WTC11 (cell line): ENCODE results near the gene NFIA.
"Not testable (repeated sequence)": the region's sequence is repeated elsewhere in the genome, so short reads cannot be mapped to it uniquely, and the experiment has no call there.

Experiments used
- SMAD4 ChIP-seq: sonication (generic); formaldehyde crosslinking; IDR thresholded peaks from 2 replicates; pipeline ENCODE4 v1.8.0; 2022; ENCODE audit warnings: mild to moderate bottlenecking, missing genetic modification reagents
- TEAD4 ChIP-seq: sonication (generic); formaldehyde crosslinking; IDR thresholded peaks from 2 replicates; pipeline ENCODE4 v1.8.0; 2022; ENCODE audit warnings: mild to moderate bottlenecking, missing genetic modification reagents
- ZNF263 ChIP-seq: sonication (generic); formaldehyde crosslinking; IDR thresholded peaks from 2 replicates; pipeline ENCODE4 v1.8.1; 2022; ENCODE audit warnings: low read depth, mild to moderate bottlenecking, moderate library complexity, missing genetic modification reagents
- TF ChIP-seq, protein P1 (sequence below): sonication (generic); formaldehyde crosslinking; IDR thresholded peaks from 2 replicates; pipeline ENCODE4 v1.8.0; 2022; ENCODE audit warnings: mild to moderate bottlenecking, missing genetic modification reagents
- TF ChIP-seq, protein P2 (sequence below): fragments of 200-600 bp; IDR thresholded peaks from 2 replicates; pipeline ENCODE4 v1.8.0; 2022; ENCODE audit warnings: antibody characterized with exemption
- TF ChIP-seq, protein P3 (sequence below): sonication (generic); formaldehyde crosslinking; IDR thresholded peaks from 2 replicates; pipeline ENCODE4 v1.8.1; 2023; ENCODE audit warnings: mild to moderate bottlenecking, missing genetic modification reagents, moderate library complexity
- TF ChIP-seq, protein P4 (sequence below): sonication (generic); formaldehyde crosslinking; IDR thresholded peaks from 2 replicates; pipeline ENCODE4 v1.8.1; 2022; ENCODE audit warnings: low read depth, missing genetic modification reagents, borderline replicate concordance

DNA sequence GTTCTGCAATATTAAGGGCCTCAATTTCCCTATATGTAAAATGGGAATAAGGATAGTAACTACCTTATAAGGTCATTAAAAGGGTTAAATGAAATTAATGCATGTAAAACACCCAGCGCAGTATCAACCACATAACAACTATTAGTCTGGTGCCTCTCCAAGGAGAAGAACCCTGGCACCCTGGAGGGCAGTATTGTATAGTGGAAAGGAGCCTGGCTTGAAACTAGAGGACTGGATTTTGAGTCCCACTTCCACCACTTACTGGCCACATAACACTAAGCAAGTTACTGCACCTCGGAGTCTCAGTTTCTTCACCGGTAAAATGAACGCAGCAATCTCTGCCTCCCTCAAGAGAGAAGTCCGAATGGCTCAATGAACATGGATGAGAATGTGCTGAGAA lies 385.5 kb downstream of the NFIA start:
- TF ChIP-seq, protein P1, sequence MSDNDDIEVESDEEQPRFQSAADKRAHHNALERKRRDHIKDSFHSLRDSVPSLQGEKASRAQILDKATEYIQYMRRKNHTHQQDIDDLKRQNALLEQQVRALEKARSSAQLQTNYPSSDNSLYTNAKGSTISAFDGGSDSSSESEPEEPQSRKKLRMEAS (CRISPR knock-in tag): not testable (repeated sequence)
- TF ChIP-seq, protein P2, sequence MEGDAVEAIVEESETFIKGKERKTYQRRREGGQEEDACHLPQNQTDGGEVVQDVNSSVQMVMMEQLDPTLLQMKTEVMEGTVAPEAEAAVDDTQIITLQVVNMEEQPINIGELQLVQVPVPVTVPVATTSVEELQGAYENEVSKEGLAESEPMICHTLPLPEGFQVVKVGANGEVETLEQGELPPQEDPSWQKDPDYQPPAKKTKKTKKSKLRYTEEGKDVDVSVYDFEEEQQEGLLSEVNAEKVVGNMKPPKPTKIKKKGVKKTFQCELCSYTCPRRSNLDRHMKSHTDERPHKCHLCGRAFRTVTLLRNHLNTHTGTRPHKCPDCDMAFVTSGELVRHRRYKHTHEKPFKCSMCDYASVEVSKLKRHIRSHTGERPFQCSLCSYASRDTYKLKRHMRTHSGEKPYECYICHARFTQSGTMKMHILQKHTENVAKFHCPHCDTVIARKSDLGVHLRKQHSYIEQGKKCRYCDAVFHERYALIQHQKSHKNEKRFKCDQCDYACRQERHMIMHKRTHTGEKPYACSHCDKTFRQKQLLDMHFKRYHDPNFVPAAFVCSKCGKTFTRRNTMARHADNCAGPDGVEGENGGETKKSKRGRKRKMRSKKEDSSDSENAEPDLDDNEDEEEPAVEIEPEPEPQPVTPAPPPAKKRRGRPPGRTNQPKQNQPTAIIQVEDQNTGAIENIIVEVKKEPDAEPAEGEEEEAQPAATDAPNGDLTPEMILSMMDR: not testable (repeated sequence)
- TF ChIP-seq ZNF263; SMAD4 (CRISPR knock-in tag); TEAD4 (CRISPR knock-in tag): not testable (repeated sequence)
- TF ChIP-seq, protein P3, sequence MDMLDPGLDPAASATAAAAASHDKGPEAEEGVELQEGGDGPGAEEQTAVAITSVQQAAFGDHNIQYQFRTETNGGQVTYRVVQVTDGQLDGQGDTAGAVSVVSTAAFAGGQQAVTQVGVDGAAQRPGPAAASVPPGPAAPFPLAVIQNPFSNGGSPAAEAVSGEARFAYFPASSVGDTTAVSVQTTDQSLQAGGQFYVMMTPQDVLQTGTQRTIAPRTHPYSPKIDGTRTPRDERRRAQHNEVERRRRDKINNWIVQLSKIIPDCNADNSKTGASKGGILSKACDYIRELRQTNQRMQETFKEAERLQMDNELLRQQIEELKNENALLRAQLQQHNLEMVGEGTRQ (CRISPR knock-in tag): not testable (repeated sequence)
- TF ChIP-seq, protein P4, sequence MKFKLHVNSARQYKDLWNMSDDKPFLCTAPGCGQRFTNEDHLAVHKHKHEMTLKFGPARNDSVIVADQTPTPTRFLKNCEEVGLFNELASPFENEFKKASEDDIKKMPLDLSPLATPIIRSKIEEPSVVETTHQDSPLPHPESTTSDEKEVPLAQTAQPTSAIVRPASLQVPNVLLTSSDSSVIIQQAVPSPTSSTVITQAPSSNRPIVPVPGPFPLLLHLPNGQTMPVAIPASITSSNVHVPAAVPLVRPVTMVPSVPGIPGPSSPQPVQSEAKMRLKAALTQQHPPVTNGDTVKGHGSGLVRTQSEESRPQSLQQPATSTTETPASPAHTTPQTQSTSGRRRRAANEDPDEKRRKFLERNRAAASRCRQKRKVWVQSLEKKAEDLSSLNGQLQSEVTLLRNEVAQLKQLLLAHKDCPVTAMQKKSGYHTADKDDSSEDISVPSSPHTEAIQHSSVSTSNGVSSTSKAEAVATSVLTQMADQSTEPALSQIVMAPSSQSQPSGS (CRISPR knock-in tag): not testable (repeated sequence)
